Measurements from ENCODE around the gene GBP7.

The GBP7 gene

GRCh38 chr1:89098857-89099256, 76.9 kb downstream of the GBP7 start:
- no peak overlapping the region for H3K4me3 ChIP-seq (replicated peaks; ENCODE audit: low read depth, low read length)
- no peak for TF ChIP-seq CTCF (IDR thresholded peaks at IDR 0.05; ENCODE audit: low read length, missing control alignments)
- no peak for DNase-seq (ENCODE audit: low read depth)

- DNase-seq (ENCODE audit: low read depth) = no peak
- no peak overlapping the region for H3K4me3 ChIP-seq (replicated peaks; ENCODE audit: low read depth, low read length)
- TF ChIP-seq CTCF (IDR thresholded peaks at IDR 0.05; ENCODE audit: low read length, missing control alignments) = no peak
These were observed 80.1 kb downstream of the GBP7 start for GRCh38 chr1:89095737-89096136.

- DNase-seq (ENCODE audit: low read depth) = no peak
These were observed 85.8 kb downstream of the GBP7 start for GRCh38 chr1:89089962-89090361.

GRCh38 chr1:89088572-89088971, 87.2 kb downstream of the GBP7 start:
- TF ChIP-seq CTCF (IDR thresholded peaks at IDR 0.05; ENCODE audit: low read length, missing control alignments) = no peak
- no peak overlapping the region for H3K4me3 ChIP-seq (replicated peaks; ENCODE audit: low read depth, low read length)
- DNase-seq (ENCODE audit: low read depth) = no peak

More at GRCh38 chr1:89089962-89090361, 85.8 kb downstream of the GBP7 start:
- no peak overlapping the region for H3K4me3 ChIP-seq (replicated peaks; ENCODE audit: low read depth, low read length)
- no peak for TF ChIP-seq CTCF (IDR thresholded peaks at IDR 0.05; ENCODE audit: low read length, missing control alignments)

GRCh38 chr1:89087241-89087640, 88.6 kb downstream of the GBP7 start:
- no peak overlapping the region for H3K4me3 ChIP-seq (replicated peaks; ENCODE audit: low read depth, low read length)
- DNase-seq (ENCODE audit: low read depth) = no peak
- TF ChIP-seq CTCF (IDR thresholded peaks at IDR 0.05; ENCODE audit: low read length, missing control alignments) = no peak

GRCh38 chr1:89085781-89086180, 90.0 kb downstream of the GBP7 start:
- peak; percentile 73 for DNase-seq (ENCODE audit: low read depth)
- H3K4me3 ChIP-seq (replicated peaks; ENCODE audit: low read depth, low read length) = no peak overlapping the region
- peak; percentile 63 for TF ChIP-seq CTCF (IDR thresholded peaks at IDR 0.05; ENCODE audit: low read length, missing control alignments)

Data from fibroblast of pulmonary artery (primary cell).